ELF-1 (cell line): ENCODE results near the gene PTPN13.

ENCODE experiments used
- DNase-seq: peaks from one replicate; pipeline ENCODE4 v3.0.0-alpha.2; 2016; ENCODE audit warnings: low read depth, low spot score

PTPN13 gene

GRCh38 chr4:86818841-86819240 lies 224.7 kb downstream of the PTPN13 start:
- DNase-seq, result peak; percentile 13

GRCh38 chr4:86819561-86819960 lies 225.4 kb downstream of the PTPN13 start:
- no peak for DNase-seq

GRCh38 chr4:86821151-86821550 lies 227.0 kb downstream of the PTPN13 start:
- no peak for DNase-seq

- DNase-seq, result no peak
These were observed 228.0 kb downstream of the PTPN13 start for GRCh38 chr4:86822136-86822535.

- no peak for DNase-seq
These were observed 231.4 kb downstream of the PTPN13 start for GRCh38 chr4:86825511-86825910.

- no peak for DNase-seq
These were observed 237.4 kb downstream of the PTPN13 start for GRCh38 chr4:86831262-86832130.

GRCh38 chr4:86833615-86834014 lies 239.5 kb downstream of the PTPN13 start:
- DNase-seq, result no peak

- no peak for DNase-seq
These were observed 240.8 kb downstream of the PTPN13 start for GRCh38 chr4:86834901-86835300.

- no peak for DNase-seq
These were observed 241.6 kb downstream of the PTPN13 start for GRCh38 chr4:86835677-86836076.

- no peak for DNase-seq
These were observed 243.8 kb downstream of the PTPN13 start for GRCh38 chr4:86837691-86838503.

- no peak for DNase-seq
These were observed 246.7 kb downstream of the PTPN13 start for GRCh38 chr4:86840858-86841257.

GRCh38 chr4:86841309-86841708 lies 247.2 kb downstream of the PTPN13 start:
- DNase-seq, result no peak

GRCh38 chr4:86845593-86845992 lies 251.5 kb downstream of the PTPN13 start:
- DNase-seq, result no peak

GRCh38 chr4:86846921-86847320 lies 252.8 kb downstream of the PTPN13 start:
- no peak for DNase-seq

- DNase-seq, result no peak
These were observed 253.5 kb downstream of the PTPN13 start for GRCh38 chr4:86847571-86847970.

GRCh38 chr4:86848136-86848535 lies 254.0 kb downstream of the PTPN13 start:
- no peak for DNase-seq

GRCh38 chr4:86848732-86849619 lies 254.9 kb downstream of the PTPN13 start, which contains the start of gene SLC10A6:
Gene SLC10A6 (minus strand): TSS chr4:86849384. CDS start chr4:86849115, 269 bp downstream.
- peak; percentile 38 for DNase-seq

GRCh38 chr4:86853209-86853608 lies 259.1 kb downstream of the PTPN13 start:
- DNase-seq, result no peak

- DNase-seq, result peak; percentile 63
These were observed 261.5 kb downstream of the PTPN13 start for GRCh38 chr4:86855572-86855971.

GRCh38 chr4:86856896-86857295 lies 262.8 kb downstream of the PTPN13 start:
- no peak for DNase-seq

- DNase-seq, result peak; percentile 19
These were observed 263.4 kb downstream of the PTPN13 start for GRCh38 chr4:86857341-86858052.
